GM04504 (cell line): ENCODE results near the gene SHISA5.
A peak's percentile ranks its signal among the peaks of the same experiment; 100 is the strongest.
"Not testable (repeated sequence)": the region's sequence is repeated elsewhere in the genome, so short reads cannot be mapped to it uniquely, and the experiment has no call there.

ENCODE experiments used
- DNase-seq: peaks from one replicate; pipeline ENCODE4 v3.0.0-alpha.2; 2012; ENCODE audit warnings: low read depth

The SHISA5 gene, protein sequence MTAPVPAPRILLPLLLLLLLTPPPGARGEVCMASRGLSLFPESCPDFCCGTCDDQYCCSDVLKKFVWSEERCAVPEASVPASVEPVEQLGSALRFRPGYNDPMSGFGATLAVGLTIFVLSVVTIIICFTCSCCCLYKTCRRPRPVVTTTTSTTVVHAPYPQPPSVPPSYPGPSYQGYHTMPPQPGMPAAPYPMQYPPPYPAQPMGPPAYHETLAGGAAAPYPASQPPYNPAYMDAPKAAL

DNA sequence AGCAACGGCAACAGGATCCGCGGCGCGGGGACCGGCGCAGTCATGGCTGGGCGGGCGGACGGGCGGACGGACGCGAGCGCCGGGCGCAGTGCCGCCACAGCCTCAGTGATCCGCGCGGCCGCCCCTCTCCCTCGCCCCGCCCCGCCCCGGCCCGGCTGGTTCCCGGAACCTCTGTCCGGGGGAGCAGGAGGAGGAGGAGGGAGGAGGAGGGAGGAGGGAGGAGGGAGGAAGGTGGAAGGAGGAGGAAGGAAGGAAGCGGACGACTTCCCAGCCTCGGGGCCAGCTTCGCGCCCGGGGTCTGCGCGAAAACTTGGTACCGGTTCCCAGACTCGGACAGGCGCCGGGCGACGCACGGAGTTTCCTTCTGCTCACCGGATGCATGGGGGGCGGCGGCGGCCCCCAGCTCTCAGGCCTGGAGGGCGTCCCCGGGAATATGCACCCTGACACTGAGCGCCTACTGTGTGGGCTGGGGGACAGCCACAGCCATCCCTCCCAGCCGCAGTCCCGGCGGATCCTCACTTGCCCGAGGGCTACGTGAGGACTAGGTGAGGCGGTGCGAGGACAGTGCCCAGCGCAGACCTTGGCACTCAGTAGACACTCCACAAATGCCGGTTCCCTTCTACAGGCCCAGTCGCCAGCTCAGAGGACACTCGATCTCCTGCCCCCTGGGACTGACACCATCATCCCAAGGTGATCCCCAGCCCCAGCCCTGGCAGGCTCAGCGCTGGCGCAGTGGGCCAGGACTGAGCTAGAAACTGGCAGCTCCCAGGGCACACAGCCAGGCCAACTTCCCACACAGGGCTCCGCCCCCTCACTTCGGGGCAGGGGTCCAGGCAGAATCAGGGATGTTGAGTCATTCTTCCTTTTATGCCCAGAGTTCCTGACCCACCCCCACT, at the start of gene SHISA5:
Gene SHISA5 (minus strand): TSS at position 124 of the 896 bp plus-strand sequence. CDS start 80 bp downstream, at position 44.
- peak; percentile 38 for DNase-seq

DNA sequence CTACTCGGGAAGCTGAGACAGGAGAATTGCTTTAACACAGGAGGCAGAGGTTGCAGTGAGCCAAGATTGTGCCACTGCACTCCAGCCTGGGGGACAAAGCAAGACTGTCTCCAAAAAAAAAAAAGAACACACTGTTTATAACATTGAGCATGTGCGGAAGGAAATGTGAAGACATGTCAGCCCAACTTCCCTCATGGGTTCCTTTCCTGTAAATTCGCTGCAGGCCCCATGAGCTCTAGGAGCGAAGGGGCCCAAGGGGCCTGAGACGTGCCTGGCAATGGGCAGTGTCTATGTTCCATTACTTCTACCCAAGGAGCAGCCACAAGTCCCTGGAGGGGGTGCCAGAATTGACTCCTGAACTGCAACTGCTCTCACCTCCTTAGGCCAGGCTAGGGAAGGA, 49.4 kb upstream of the SHISA5 start:
- no peak for DNase-seq

DNA sequence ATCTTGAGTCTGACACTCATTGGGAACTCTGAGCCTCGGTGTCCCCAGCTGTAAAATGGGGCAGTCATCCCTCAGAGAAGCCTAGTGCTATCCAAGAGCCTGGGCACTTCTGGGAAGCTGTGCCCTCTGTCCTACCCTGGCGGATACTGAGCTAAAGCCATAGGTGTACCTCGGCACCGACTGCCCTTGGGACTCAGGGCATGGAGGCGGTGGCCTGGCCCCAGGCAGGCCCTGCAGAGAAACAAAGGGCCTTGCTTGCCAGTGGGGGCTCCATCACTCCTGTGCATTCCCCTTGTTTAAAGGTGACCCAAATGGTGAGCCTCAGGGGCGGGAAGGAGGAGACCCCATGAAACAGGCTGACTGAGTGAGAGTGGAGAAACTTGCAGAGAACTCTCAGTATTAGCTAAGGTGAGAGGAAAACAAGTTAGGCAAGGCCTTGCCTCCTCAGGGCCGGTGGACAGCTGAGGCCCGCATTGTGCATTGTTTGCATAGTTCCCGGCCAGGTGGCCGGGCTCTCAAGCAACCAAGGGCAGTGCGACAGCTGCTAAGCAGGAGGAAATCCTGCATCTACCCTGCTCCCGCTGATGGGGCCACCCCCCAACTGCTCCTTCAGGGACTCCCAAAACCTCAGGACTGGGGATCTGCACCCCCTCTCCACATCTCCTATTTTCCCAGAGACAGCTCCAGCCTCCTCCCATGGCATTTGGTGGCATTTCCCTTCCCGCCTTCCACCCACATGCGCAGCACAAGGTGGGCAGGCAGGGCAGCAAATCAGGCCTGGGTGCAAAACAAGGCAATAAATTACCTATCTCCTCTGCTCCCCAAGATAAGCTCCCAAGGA, 48.4 kb upstream of the SHISA5 start:
- no peak for DNase-seq

DNA sequence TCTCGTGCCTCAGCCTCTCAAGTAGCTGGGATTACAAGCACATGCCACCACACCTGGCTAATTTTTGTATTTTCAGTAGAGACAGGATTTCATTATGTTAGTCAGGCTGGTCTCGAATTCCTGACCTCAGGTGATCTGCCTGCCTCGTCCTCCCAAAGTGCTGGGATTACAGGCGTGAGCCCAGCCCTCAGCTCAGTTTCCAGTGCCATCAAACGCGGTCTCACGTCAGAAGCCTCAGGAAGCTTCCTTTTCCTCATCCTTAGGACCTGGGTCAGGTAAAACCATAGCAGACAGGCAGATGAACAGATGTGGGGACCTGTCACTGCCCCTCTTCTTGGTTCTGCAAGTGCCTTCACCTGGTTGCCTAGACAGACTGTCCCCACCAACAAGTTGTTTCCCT, 47.7 kb upstream of the SHISA5 start:
- not testable (repeated sequence) for DNase-seq

DNA sequence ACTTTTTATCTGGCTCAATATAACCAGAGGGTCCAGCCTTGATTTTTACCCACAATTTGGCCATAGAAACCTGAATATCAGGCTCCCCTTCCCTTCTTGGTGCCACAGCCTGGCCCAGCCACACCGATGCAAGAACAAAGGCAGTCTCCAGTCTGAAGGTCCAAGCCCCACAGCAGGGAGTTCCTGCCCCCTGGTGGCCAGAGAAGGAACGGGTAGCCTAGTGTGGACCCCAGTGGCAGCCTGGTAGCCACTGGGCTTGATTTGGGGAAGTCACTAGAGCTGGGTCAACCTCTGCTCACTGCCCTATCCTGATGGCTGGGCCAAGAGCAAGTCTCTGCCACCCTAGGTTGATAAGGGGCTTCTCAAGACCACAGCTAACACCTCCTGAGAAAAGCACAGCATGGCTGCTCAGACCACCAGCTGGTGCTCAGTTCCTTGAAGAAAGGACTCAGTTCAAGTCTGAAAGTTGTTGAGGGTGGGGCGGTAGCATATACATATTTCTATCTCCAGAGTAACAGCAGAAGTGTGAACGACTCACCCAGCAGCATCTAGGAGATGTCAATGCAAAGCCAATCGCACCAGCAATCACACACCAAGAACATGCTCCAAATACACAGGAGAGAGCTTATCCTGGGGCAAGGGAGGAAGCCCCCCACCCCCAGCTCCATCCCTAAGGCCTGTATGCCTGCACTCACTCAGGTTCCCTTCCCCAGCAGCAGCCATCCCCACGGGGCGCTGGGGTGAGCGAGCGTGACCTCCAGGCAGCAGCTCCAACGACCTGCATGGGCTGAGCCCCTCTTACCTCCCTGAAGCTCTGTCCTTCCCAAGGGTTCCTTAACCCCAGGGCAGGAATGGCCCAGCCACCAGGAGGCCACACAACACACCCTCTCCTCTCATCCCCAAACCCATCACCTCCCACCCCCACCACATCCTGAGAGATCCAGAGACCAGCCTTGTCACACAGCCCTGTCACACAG, 45.0 kb upstream of the SHISA5 start:
- peak; percentile 55 for DNase-seq

DNA sequence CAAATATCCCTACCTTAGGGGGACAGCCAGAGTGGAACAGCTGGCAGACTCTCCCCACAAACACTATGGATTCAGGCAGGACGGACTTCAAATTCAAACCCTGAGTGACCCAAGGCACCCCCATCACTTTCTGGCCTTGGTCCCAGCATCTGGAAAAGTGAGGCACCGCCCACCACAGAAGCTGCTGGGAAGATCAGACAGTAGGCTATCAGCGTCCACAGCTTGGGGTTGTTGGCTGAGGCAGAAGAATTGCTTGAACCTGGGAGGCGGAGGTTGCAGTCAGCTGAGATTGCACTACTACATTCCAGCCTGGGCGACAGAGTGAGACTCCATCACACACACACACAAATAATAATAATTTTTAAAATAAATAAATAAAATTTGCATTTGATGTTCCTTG, 44.2 kb upstream of the SHISA5 start:
- DNase-seq = no peak

DNA sequence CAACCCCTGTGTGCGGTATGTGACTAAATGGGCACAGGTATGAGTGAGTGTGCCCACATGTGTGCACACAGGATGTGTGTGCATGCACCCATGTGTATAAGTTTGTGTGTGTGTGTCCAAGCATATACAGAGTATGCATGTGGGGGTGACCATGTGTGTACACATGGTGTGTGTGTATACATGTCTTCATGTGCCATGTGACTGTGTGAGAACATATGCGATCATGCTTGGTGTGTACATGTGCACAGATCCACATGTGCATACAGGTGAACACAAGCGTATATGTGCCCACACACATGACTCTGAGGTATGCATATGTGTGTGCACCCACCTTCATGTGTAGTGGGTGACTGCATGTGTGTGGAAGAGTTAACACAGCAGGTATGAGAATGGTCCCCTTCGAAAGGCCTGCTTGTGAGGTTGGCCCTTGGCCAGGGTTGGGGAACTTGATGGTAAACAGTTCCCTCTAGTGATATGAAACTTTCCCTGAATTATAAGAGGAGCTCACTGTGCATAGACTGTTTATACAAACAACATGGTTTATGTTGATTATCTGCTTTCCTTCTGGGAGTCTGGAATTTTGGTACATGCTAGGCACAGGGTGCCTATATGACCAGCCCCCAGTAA, 42.3 kb upstream of the SHISA5 start:
- no peak for DNase-seq

DNA sequence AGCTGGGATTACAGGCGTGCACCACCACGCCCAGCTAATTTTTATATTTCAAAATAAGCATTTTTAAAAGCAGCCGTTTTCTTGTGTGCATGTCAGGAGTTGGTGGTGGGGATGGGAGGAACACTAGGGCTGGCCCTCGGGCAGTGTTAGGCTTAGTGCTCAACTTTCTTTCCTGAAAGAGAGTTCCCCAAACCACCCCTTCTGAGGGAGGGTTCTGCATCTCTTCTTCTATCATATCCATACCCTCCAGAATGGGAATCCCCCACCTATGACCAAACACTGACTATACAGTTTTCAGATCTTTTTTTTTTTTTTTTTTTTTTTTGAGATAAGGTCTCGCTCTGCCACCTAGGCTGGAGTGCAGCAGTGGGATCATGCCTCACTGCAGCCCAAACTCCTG, 40.2 kb upstream of the SHISA5 start:
- no peak for DNase-seq

DNA sequence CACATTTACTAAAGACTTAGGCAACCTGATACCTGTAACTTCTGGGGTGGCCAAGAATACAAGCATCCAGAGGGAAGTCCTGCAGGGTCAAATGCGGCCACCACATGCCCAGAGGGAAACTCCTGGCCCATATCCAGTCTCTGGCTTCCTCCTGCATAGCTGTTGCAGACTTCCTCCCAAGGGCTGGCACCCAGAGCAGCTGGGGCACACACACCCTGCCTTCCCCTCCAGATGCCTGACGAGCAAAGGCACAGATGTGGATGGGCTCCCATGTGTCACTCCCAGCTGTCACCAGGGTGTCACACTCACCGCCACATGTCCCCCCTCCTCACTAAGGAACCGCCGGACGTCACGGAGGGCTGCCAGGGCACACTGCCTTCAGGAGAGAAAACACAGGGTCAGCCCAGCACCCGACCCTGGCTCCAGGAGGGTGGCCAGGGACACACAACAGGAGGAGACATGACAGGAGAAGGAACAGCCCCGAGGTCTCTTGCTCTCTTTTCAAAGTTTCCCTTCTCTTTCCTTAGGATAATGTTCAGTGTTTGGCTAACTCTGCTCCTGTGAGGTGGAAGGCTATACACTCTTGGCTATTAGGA, 39.4 kb upstream of the SHISA5 start:
- no peak for DNase-seq

DNA sequence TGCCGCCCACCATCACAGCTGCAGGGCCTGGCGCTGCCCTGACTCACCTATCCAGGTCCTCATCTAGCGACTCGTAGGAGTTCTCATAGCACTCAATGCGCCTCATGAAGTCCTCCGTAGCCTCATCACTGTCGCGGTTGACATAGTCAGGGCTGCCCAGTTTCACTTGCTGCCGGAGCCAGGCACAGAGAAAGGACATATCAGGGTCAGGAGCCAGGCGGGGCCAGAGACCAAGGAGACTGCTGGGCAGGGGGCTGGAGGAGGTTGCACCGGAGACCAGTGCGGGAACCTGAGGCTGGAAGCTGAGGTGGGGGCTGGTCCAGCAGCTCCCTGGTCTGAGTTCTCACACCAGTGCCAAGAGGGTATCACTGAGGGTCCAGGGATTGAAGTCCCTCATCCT, 34.5 kb upstream of the SHISA5 start:
- DNase-seq = no peak

DNA sequence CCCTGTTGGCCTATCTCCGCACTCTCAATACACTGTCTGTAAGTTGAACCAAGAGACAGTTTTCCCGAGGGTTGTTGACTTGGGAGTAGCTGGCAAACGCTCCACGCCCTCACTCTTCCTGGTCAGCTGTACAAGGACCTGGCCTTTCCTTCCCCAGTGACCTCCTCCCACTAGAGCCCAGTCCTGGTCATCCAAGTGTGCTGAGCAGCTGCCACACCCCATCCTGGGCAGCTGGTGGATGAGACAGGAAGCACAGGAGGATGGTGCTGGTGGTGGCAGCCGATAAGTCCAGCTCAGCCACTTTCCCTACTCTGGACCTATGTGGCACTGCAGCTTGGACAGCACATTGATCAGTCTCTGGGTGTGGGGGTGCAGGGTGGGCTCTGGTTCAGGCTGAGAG, 32.8 kb upstream of the SHISA5 start:
- DNase-seq = no peak

DNA sequence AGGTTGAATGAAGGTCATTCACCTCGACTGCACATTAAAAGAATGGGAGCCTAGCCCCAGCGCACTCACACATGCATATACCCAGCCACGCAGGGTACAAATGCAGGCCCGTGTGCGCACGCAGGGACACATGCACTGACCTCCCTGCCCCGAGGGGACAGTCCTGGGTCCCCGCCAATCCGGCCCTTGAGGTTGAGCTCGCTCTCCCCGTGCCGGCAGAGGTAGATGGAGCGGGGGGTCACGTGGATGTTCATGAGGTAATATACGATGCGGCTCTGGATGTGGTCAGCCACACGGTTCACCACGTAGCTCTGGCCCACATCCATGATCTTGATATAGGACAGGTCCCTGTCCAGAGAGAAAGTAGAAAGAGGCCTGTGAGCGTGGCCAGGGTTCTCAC, 32.1 kb upstream of the SHISA5 start:
- DNase-seq = no peak

DNA sequence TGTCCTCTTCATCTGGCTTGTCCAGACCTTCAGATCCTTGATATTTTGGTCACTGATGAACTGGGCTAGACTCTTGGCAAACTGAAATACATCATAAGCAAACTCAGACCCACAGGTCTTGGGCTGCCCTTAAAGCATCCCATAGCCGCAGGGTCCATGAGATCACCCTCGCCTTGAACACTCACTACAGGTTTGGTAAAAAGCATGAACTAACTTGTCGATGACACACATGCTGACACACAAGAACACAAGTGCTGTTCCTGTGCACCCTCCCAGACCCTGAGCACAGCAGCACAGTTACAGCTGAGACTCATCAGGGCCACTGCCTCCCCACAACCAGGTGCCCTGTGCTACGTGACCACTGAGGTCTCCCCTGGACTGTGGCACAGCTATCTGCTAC, 31.6 kb upstream of the SHISA5 start:
- DNase-seq = no peak

DNA sequence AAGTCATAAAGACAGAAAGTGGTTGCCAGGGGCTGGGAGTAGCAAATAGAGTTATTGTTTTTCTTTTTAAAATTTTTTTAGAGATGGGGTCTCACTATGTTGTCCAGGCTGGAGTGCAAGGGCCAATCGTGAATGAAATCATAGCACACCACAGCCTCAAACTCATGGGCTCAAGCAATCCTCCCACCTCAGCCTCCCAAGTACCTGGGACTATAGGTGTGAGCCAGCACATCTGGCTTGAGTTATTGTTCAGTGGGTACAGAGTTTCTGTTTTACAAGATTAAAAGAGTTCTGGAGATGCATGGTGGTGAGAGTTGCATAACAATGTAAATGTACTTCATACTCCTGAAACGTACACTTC, 29.0 kb upstream of the SHISA5 start:
- DNase-seq = no peak

DNA sequence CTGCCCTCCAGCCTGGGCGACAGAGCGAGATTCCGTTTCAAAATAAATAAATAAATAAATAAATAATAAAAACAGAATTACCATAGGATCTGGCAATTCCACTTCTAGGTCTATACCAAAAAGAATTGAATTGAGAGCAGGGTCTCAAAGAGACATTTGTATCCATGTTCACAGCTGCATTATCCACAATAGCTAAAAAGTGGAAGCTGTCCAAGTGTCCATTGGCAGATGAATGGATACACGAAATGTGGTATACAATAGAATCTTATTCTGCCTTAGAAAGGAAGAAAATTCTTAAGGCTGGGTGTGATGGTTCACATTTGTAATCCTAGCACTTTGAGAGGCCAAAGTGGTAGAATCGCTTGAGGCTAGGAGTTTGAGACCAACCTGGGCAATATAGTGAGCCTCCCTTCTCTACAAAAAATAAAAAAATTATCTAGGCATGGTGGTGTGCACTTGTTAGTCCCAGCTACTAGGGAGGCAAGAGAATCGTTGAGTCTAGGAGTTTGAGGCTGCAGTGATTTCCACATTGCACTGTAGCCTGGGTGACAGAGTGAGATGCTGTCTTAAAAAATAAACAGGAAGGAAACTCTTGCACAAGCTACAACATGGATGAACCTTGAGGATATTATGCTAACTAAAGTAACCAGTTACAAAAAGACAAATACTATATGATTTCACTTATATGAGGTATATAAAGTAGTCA, 28.4 kb upstream of the SHISA5 start:
- no peak for DNase-seq

DNA sequence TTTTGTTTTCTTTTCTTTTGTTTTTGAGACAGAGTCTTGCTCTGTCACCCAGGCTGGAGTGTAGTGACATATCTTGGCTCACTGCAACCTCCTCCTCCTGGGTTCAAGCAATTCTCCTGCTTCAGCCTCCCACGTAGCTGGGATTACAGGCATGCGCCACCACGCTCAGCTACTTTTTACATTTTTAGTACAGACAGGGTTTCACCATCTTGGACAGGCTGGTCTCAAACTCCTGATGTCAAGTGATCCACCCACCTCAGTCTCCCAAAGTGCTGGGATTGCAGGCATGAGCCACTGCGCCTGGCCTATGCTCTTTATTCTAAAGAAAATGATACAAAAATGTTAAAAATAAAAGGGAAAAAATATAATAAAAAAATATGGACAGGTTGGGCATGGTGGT, 26.7 kb upstream of the SHISA5 start:
- not testable (repeated sequence) for DNase-seq

DNA sequence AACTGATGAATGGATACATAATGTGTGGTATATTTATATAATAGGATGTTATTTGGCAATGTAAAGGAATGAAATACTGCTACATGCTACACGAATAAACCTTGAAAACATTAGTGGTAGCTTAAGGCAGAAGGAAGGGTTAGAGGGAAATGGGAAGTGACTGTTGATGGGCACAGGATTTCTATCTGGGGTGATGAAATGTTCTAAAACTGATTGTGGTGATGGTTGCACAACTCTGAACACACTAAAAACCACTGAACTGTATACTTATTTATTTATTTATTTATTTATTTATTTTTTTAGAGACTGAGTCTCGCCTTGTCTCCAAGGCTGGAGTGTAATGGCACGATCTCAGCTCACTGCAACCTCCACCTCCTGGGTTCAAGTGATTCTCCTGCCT, 24.8 kb upstream of the SHISA5 start:
- no peak for DNase-seq

DNA sequence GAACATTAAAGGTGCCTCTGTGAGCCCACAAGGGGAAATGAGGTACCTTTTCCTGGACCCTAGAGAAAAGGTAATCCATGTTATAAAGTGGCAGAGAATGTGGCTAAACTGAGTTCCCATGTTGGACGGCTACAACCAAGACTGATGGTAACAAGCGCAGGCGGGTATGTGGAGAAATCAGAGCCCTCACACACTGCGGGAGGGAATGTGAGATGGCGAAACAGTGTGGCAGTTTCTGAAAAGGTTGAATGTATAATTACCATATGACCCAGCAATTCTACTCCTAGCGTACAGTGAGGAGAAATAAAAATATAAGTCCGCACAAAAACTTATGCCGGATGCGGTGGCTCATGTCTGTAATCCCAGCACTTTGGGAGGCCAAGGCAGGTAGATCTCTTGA, 24.1 kb upstream of the SHISA5 start:
- no peak for DNase-seq

DNA sequence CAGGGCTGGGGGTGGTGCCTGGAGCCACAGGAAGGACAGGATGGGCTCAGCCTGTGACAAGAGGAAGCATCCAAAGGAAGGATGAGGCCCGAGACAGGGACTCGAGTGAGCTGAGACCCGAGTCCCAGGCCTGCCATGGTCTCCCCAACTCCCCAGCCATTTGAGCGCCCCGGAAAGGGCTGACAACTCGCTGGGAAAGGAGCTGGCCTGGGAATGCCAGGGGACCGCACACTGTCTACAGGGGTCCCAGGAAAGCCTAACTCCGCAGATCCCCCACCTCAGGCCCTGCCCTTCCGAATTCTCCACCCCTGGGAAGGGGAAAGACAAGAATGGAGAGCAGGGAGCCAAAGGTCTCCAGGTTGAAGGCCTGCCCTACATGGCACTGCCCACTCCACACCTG, 21.0 kb upstream of the SHISA5 start:
- DNase-seq = no peak

DNA sequence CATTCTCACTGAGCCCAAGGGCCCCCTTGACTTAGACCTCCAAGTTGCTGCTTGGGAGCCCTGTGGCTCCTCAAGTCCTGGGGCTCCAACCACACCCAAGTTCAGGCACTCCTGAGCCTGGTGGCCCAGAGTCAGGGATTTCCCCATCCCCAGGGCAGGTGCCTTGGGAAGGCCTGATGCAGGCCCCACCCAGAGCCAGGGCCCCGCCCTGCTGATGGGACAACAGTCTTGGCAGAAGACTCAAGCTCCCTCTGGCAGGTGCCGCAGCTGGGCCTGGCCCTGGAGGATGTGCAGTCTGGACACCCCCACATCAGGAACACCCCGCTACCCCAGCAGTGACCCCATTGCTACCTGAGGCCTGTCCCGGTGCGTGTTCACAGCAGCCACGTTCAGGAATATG, 17.7 kb upstream of the SHISA5 start:
- DNase-seq = no peak
